Body of pancreas (tissue), 4 donors: ENCODE measurements around the gene MUC5B. TPM values are rescaled to one million over a fixed set of nuclear protein-coding genes. Genes with fewer than 3 reads are reported as not detected.

ENCODE experiments used
- ATAC-seq: fragments of 150-250 bp; one replicate; pipeline ENCODE4 v1.9.1; 2016
- DNase-seq, 4 donors: peaks; one replicate each; pipeline ENCODE4 v3.0.0-alpha.2; 2019
- H3K27ac ChIP-seq, 4 donors: fragments of 200-600 bp; sonication (generic); 1 replicate in 3 of 4; 2 replicates in 1 of 4; pipeline versions ENCODE4 v1.5.1 to v1.6.1; 2016 to 2019; ENCODE audit warnings: mild to moderate bottlenecking in 1 of 4, mixed read lengths in 1 of 4, moderate library complexity in 1 of 4
- H3K27me3 ChIP-seq, 2 donors: fragments of 200-600 bp; sonication (generic); one replicate each; pipeline ENCODE4 v1.6.0; 2016; ENCODE audit warnings: mild to moderate bottlenecking in 1 of 2
- H3K36me3 ChIP-seq, 2 donors: fragments of 200-600 bp; sonication (generic); replicated peaks in 1 of 2; 2 replicates each; pipeline ENCODE4 v1.5.1; 2016; ENCODE audit warnings: low read depth in 2 of 2; ENCODE audit not compliant: insufficient read depth in 1 of 2
- H3K4me1 ChIP-seq: fragments of 200-600 bp; sonication (generic); one replicate; pipeline ENCODE4 v1.6.0; 2016
- H3K4me3 ChIP-seq, 2 donors: fragments of 200-600 bp; sonication (generic); 1 replicate in 1 of 2; 2 replicates in 1 of 2; pipeline ENCODE4 v1.5.1; 2016 to 2019
- H3K9me3 ChIP-seq, 3 donors: fragments of 200-600 bp; sonication (generic); 1 replicate in 2 of 3; 2 replicates in 1 of 3; pipeline ENCODE4 v1.5.1; 2016
- POLR2A ChIP-seq, 3 donors: fragments of 450-650 bp; IDR thresholded peaks; one replicate each; pipeline ENCODE4 v1.6.1; 2016; ENCODE audit warnings: antibody characterized with exemption in 3 of 3, mild to moderate bottlenecking in 2 of 3
- WGBS, 2 donors: methylation state at CpG; one replicate each; pipeline ENCODE4 v1.1.5; 2017; 5-methylcytosine and 5-hydroxymethylcytosine counted together
- intact Hi-C: fragments of 100-400 bp; cut with DNase I; formaldehyde crosslinking; loops from one replicate; pipeline ENCODE4 v1.15.1; 2023
- total RNA-seq, 2 donors: library from RNA; depleted of rRNA; stranded (reverse); fragments of >200 nt; gene quantifications; one replicate each; pipeline ENCODE4 v1.1.0, GENCODE V29; 2016
- TF ChIP-seq, protein P1 (sequence below), 7 experiments: fragments of 450-650 bp in 4 of 7; fragments of 200-600 bp in 3 of 7; sonication (generic) in 3 of 7; IDR thresholded peaks; one replicate each; pipeline ENCODE4 v1.5.1; 2016 to 2019; ENCODE audit warnings: antibody characterized with exemption in 7 of 7

The MUC5B gene
- total RNA-seq, 2 donors from 2014 or later: 4.6 to 11.4 TPM

DNA sequence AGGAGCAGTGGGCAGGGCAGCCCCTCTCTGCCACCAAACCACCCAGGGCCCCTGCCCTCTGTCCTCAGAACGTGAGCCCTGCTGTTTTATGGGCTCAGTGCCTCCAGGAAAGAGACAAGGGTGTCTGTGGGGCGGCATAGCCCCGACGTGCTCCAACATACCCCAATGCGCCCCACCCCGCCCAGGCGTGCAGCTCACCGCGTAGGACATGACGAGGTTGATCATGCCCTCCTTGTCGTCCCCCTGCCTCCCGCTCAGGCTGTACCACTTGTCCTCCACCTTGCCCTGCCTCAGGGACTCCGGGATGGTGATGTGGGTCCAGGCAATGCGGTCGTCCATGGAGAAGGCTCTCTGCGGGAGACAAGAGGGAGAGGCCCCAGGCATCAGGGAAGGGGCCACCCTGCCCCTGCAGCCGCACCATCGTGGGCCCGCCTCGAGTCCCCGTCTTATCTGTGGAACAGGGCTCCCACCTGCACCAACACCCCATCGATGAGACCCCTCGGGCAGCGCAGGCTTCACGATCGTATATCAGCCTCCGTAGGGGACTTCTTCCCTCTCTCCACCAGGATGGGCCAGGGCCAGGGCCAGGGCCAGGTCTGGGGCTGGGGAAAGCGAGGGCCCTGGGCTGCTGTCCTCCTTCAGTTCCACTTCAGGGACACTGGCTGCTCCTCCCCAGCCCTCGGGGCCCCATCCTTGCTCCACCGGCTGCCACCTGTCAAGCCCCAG, 65.7 kb downstream of the MUC5B start:
- DNase-seq (no peak), ATAC-seq (no peak)
- Histone ChIP-seq H3K4me1 (no peaks in the 10 kb centered on the region), H3K27me3 (no peaks in the 10 kb centered on the region), H3K4me3 (no peak overlapping the region), H3K36me3 (peaks cover 3 to 46% of the 10 kb centered on the region in 2 donors), H3K27ac (no peak overlapping the region), H3K9me3 (no peaks in the 10 kb centered on the region)
- WGBS, 2 donors: 92% methylated on average over 21 to 25 of the region's 30 CpGs
- intact Hi-C loops: no loop called here
- TF ChIP-seq, protein P1, sequence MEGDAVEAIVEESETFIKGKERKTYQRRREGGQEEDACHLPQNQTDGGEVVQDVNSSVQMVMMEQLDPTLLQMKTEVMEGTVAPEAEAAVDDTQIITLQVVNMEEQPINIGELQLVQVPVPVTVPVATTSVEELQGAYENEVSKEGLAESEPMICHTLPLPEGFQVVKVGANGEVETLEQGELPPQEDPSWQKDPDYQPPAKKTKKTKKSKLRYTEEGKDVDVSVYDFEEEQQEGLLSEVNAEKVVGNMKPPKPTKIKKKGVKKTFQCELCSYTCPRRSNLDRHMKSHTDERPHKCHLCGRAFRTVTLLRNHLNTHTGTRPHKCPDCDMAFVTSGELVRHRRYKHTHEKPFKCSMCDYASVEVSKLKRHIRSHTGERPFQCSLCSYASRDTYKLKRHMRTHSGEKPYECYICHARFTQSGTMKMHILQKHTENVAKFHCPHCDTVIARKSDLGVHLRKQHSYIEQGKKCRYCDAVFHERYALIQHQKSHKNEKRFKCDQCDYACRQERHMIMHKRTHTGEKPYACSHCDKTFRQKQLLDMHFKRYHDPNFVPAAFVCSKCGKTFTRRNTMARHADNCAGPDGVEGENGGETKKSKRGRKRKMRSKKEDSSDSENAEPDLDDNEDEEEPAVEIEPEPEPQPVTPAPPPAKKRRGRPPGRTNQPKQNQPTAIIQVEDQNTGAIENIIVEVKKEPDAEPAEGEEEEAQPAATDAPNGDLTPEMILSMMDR (IDR thresholded peaks at IDR 0.05): no peak
- no peak for TF ChIP-seq POLR2A (IDR thresholded peaks at IDR 0.05)

DNA sequence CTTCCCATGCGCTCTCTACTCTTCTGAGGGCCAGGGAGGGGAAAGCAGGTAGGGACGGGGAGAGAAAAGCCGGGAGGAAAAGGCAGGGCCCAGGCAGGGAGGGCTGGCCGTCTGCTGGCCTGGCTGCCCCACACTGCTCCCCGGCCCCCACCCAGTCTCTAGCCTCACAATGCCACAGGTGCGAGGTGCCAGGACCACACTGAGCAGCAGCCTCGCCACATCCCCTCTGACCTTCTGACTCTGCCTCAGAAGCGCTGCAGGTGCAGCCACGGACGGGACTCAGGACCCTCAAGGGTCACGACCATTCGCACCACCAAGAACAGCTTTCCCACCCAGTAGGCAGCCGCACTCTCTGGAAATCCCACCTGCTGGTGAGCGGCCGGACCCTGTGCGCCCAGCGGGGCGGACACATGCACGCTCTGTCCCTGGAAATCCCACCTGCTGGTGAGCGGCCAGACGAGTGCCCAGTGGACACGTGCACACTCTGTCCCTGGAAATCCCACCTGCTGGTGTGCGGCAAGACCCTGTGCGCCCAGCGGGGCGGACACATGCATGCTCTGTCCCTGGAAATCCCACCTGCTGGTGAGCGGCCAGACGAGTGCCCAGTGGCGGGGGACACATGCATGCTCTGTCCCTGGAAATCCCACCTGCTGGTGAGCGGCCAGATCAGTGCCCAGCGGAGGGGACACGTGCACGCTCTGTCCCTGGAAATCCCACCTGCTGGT, 66.5 kb downstream of the MUC5B start:
- Histone ChIP-seq H3K4me3 (no peak overlapping the region), H3K27ac (no peak overlapping the region), H3K36me3 (peaks cover 3 to 49% of the 10 kb centered on the region in 2 donors), H3K27me3 (no peaks in the 10 kb centered on the region), H3K9me3 (no peaks in the 10 kb centered on the region), H3K4me1 (no peaks in the 10 kb centered on the region)
- WGBS, 2 donors: 91 to 95% methylated on average over 10 to 33 of the region's 33 CpGs
- no peak for ATAC-seq
- intact Hi-C loops: no loop called here
- no peak for DNase-seq
- TF ChIP-seq POLR2A (IDR thresholded peaks at IDR 0.05): no peak
- TF ChIP-seq, protein P1 (IDR thresholded peaks at IDR 0.05): no peak

DNA sequence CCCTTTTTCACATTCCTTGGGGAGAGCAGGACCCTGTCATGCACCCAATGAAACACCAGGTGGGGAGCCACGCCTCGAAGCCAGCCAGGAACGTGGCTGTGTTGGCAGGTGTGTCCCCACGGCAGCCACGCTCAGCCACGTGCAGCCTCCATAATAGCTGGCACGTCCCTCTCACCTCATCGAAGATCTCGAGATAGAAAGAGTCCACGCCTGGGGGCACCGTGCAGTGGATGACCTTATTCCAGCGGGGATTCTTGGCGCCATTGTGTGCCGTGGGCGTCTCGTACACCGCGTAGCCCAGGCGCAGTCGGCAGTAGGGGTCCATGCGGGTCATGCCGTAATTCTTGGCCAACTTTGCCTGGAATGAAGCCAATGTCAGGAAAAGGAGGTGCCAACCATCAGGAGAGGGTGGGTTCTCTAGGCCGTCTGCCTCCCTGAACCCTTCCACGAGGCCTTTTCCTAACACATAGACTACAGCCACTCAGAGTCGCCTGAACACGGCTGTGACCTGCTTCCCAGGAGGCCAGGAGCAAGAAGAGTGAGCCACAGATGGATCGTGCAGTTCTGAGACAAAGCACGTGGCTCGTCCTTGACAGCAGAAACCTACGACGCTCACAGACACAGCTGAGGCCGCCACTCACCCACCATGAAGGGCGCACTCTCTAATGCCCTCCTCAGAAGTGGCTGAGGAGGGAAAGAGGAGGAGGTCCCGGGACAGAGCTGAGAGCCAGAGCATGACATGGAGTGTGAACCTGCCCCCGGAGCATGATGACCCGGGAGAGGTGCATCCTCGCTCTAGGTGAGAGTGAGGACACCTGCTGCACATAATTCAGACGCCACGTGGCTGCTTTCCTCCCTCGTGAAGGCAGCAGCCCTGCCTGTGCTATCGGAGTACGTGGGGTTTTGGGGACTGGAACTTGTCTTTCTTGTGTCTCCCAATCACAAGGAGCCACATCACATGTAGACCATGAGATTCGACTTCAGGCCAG, 67.5 kb downstream of the MUC5B start:
- Histone ChIP-seq H3K27ac (no peak overlapping the region), H3K4me1 (no peaks in the 10 kb centered on the region), H3K4me3 (no peak overlapping the region), H3K9me3 (no peaks in the 10 kb centered on the region), H3K36me3 (peaks cover 3 to 44% of the 10 kb centered on the region in 2 donors), H3K27me3 (no peaks in the 10 kb centered on the region)
- peak in 2 of 4 donors; percentile 6 to 11 for DNase-seq
- intact Hi-C loops: no loop called here
- WGBS, 2 donors: 87 to 89% methylated on average over 16 to 43 of the region's 43 CpGs
- TF ChIP-seq, protein P1 (IDR thresholded peaks at IDR 0.05): no peak
- no peak for TF ChIP-seq POLR2A (IDR thresholded peaks at IDR 0.05)
- no peak for ATAC-seq

DNA sequence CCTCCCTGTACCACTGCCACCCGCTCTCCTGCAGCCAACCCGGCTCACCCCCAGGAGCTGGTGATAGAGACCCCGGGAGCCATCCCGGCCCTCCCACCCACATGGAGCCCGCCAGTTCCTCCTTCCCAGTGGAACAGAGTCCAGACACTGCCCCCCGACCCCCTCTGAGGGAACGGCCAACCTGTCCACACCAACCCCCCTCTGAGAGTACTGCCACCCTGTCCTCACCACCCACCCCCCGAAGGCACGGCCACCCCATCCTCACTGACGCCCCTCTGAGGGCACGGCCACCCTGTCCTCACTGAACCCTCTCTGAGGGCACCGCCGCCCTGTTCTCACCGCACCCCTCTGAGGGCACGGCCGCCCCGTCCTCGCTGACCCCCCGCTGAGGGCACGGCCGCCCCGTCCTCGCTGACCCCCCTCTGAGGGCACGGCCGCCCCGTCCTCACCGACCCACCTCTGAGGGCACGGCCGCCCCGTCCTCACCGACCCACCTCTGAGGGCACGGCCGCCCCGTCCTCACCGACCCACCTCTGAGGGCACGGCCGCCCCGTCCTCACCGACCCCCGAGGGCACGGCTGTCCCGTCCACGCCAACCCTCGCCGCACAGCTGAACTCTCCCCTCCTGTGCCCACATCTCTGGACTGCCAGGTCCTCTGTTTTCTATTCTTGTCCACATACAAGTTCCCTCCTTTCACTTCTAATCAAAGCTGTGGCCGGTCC, 68.6 kb downstream of the MUC5B start:
- ATAC-seq: no peak
- no peaks in the 10 kb centered on the region for H3K9me3 ChIP-seq
- no peak overlapping the region for H3K27ac ChIP-seq
- intact Hi-C loops: no loop called here
- WGBS, 2 donors: 92 to 95% methylated on average over 35 to 38 of the region's 46 CpGs
- no peaks in the 10 kb centered on the region for H3K27me3 ChIP-seq
- peaks cover 2 to 34% of the 10 kb centered on the region in 2 donors for H3K36me3 ChIP-seq
- no peak overlapping the region for H3K4me3 ChIP-seq
- no peaks in the 10 kb centered on the region for H3K4me1 ChIP-seq
- TF ChIP-seq POLR2A (IDR thresholded peaks at IDR 0.05): no peak
- TF ChIP-seq, protein P1 (IDR thresholded peaks at IDR 0.05): no peak
- DNase-seq: peak in 1 of 4 donors; percentile 10
